Left ventricle myocardium superior (tissue), 1 donor: ENCODE results near the gene NDUFA8. TPM values are rescaled to one million over a fixed set of nuclear protein-coding genes. Genes with fewer than 3 reads are reported as not detected.
A peak's percentile ranks its signal among the peaks of the same experiment; 100 is the strongest.
"Not testable (repeated sequence)": the region's sequence is repeated elsewhere in the genome, so short reads cannot be mapped to it uniquely, and the experiment has no call there.

Experiments used
- ATAC-seq: fragments of 200-7000 bp; cut with Tn5 transposase; one replicate; pipeline ENCODE4 v1.9.1; 2020; ENCODE audit warnings: mild to moderate bottlenecking, moderate library complexity
- DNase-seq: peaks from one replicate; pipeline ENCODE4 v3.0.0-alpha.2; 2020
- intact Hi-C: fragments of 100-400 bp; cut with micrococcal nuclease; formaldehyde crosslinking; loops from one replicate; pipeline ENCODE4 v1.11.0; 2022
- total RNA-seq: library from RNA; stranded (reverse); fragmentation: NEBNext Ultra II Directional; extraction: Animal tissue kit (Norgen Biotek cat#: 25700); gene quantifications from one replicate; pipeline ENCODE4 v1.2.1, GENCODE V29; 2021
- donor health status: DM: no; HTN: yes; CAD: no; lungs with severe emphysema.

NDUFA8 gene
- total RNA-seq, 1 donor from 2014 or later: 321 TPM

DNA sequence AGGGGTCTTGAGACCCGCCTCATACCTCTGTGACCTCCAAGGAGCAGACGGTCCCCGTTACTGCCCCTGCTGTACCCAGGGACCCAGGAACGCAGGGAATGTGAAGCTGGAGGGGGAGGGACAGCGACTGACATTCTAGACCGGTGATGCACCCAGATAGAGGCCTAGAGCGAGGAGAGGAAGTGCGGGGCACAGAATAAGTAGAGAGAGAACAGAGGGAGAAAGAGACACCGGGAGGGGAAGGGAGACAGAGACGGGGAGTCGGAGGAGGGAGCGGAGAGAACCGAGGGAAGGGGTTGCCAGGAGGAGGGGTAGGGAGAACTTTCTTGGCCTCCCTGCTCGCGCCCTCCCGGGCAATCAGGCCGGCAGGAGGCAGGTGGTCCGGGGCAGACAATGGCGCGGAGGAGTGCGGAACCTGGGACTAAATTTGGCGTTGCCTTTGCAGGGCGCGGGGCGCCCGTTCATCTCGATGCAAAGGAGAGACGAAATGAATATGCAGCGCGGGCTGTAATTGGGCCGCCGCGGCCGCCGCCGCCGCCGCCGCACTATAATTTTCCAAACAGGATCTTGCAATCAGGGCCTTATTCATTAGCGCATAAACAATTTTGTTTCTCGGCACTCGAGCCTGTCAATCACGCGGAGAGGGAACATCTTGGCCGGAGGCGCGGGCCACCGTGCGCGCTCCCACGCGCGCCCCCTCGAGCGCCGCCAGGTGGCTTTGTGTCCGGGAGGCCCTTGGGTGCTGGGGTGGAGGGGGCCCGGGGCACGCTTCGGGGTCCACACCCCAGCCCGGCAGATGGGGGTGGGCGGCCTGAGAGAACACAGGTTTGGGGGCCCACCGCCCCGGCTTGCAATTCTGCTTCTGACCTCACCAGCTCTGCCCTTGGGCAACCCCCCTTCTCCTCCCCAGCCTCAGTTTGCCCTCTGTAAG lies 33.0 kb downstream of the NDUFA8 start:
- intact Hi-C loops: loop anchor here (5.0 kb wide), 2 partner anchors 221 to 326 kb away; no protein-coding TSS in a partner anchor
- no peak for ATAC-seq
- DNase-seq: no peak

DNA sequence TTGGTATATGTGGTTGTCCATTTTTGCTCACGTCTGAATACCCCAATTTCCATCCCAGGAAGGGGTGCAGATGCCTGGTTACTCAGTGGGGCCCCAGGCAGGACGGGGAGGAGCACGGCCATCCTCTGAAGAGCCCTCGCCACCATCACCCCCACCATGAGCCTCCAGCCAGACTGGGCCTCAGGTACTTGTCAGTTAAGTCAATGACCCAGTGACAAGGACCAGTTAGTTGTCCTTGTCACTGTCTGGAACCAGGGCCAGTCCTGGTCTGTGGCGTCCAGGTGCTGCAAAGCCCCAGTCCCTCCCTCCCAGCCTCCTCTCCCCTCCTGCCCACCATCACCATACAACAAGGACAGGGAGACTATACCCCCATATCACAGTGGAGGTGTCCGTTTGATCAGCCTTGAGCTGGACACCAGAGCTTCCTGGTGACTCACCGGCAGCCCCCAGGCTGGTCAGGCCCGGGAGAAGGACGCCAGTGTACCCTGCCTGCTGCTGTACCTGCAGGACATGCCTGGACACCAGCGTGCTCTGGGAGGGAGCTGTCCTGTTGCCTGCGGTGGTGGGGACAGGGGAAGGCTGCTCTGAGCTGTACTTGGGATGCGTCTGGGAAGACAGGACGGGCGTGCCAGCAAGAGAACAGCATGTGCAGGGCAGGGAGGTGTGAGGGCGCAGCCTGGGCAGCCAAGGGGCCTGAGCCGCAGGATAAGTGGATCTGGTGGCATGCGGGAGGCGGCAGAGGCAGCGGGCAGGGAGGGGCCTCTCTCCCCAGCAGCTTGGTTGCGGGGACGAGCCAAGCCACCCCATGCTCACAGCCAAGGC lies 33.9 kb downstream of the NDUFA8 start:
- DNase-seq: no peak
- ATAC-seq: peak; percentile 28
- intact Hi-C loops: loop anchor here (5.0 kb wide), 2 partner anchors 222 to 327 kb away; no protein-coding TSS in a partner anchor

DNA sequence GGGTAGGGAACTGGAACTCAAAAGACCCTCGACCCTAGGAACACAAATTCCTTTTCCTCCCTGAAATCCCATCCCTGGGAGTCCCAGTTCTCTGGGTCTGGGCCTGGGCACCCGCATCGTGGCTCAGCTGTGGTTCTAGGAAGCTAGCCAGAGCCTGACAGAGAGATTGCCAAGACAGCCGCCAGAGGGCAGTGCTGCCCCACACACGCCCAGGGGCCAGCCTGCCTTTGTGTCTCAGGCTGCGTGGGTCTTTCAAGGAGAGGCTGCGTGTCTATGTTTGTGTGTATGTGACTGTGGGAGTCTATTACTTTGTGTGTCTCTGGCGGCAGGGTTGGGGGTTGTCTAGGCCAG lies 34.4 kb downstream of the NDUFA8 start:
- ATAC-seq: peak; percentile 88
- intact Hi-C loops: loop anchor here (5.0 kb wide), 2 partner anchors 222 to 327 kb away; no protein-coding TSS in a partner anchor
- DNase-seq: peak; percentile 87

DNA sequence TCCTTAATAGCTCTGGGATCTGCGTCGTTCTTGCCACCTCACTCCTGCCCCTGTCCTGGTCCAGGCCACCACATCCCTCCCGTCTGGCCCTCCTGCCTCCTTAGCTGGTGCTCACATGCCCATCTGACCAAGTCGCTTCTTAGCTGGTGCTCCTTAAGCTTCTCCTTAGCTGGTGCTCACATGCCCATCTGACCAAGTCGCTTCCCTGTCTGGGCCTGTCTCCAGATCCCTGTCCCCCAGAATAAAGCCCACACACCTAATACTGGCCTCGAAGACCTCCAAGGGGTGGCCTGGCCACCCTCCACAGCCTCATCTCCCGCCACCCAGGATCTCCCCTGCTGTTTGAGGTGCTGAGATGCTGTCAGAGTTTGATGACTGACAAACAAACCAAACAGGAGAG lies 35.1 kb downstream of the NDUFA8 start:
- no peak for ATAC-seq
- intact Hi-C loops: no loop called here
- DNase-seq: no peak

DNA sequence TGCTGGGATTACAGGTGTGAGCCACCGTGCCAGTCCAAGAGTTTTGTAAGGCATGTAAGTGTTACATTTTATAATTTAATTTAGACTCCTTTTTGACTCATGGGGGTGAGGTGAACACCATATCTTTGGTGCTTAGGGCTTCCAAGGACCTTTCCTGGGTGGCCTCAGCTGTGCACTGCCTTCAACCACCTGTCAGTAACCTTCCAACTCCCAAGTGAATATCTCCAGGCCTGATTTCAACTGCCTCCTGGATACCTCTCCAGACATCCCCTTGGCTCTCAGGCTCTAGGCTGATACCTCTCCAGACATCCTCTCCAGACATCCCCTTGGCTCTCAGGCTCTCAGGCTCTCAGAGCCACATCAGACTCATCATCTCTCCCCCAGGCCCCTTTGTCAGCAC lies 35.5 kb downstream of the NDUFA8 start:
- no peak for DNase-seq
- intact Hi-C loops: no loop called here

DNA sequence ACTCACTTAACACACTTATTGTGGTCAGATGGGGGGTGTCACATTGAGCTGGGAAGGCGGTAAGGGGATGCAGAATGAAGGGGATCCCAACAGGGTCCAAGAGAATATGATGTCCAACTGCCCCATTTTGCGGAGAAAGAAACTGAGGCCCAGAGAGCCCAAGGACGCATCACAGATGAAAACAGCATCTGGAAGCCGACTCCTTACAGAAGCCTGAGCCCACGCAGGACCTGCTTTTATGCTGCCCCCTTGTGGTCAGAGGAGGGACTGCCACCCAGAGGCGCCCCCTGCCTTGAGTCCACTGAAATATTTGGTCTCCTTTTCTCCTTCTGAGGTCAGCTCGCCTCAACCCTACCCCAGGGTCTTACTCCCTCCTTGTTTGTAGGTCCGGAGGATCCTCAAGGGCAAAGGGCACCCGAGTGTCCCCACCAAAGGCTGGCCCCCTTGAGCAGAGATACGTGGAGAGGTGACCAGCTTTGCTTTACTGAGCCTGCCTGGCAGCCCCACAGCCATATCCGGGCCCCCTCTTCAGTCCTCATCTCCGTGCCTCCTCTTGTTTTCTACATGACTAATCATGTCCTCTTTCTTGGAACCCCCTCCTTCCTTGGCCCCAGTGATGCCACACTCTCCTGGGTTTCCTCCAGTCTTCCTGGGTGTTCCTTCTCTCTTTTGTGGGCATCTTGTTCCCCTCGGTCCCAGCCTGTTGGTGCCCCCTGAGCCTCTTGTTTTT lies 36.5 kb downstream of the NDUFA8 start:
- peak; percentile 81 for DNase-seq
- peak; percentile 42 for ATAC-seq
- intact Hi-C loops: no loop called here

More for the DNA sequence above, 35.5 kb downstream of the NDUFA8 start:
- ATAC-seq: no peak

DNA sequence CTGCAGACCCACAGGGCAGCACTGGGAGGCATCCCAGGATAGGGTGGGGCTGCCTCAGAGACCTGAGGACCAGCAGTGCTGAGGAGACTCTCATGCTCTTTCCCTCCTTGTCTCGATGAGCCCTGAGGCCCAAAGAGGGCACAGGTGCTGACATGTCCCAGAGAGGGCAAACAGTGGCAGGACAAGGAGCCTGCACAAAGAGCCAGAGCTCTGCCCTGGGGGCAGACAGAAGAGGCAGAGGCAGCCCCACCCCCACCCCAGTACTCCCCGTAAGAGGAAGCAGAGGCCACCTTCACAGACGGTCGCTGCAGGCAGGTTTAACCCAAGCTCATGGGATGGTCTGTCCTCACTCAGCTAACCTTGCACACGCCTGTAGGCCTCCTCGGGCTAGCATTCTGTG lies 37.1 kb downstream of the NDUFA8 start:
- intact Hi-C loops: no loop called here
- DNase-seq: no peak
- no peak for ATAC-seq

DNA sequence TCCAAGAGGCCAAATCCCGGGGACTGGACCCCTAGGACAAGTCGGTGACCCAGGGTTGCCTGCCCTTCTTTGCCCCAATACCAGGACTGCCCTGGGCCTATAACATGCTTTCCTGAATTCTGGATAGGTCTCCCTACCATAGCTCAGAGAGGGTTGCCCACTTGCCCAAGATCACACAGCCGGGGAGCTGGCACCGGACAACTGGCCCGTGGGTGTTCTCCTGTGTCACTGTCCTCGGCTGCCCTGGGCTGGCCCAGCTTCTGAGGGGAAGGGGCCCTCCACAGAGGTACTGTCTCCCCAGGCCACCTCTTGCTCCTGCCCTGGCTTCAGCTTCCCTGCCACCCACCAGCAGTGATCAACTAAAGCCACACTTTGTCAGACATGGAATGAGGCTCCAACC lies 37.6 kb downstream of the NDUFA8 start:
- no peak for DNase-seq

DNA sequence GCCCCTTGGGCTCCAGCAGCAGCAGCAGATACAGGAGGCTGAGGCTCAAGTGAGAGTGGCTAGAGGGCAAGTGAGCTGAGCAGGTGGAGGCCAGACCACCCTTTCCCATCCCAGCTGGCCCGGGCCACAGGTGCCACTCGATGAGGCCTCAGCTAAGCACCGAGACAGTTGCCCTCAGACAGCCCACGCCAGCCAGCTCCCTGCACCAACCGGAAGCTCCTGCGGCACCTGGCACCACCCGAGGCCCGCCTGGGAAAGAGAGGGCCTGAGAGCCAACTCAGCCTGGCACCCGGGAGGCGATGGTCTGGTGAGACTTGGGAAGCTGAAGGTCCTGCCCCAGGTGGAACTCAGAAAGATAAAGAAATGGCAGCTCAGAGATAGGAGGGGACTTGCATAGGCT lies 38.2 kb downstream of the NDUFA8 start:
- DNase-seq (no peak), ATAC-seq (no peak)
- intact Hi-C loops: no loop called here

More for the DNA sequence above, 37.6 kb downstream of the NDUFA8 start:
- ATAC-seq: no peak
- intact Hi-C loops: no loop called here

DNA sequence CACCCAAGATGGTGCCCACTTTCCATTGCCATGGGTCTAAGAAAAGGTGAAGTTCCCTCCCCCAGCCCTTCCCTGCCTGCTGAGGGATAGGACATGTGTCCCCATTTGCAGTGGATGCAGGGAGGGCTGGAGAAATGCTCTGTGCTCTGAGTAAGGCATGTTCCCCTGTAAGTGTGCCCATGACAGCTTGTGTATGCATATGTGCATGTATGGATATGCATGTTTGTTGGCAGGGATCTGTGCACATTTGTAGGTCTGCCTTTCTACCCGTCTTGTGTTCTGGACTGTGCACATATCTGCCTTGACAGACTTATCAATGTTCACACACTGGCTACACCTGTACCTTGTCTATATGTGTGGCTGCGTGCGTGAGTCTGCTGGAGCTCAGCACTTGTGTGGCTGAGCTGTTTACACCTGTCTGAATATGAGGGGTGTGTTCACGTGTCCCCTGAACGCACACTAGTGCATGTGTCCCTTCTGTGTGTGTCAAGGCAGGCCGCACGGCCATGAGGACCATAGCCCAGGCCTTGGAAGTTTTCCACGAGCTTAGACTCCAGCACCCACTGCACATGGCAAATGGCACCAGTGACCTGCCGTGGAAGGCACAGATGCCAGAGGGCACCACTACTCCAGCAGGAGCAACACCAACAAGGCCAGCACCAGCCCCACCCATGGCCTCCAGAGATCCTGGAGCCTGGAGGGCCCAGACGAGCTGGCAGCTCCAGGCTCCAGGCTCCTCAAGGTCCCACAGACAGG lies 39.1 kb downstream of the NDUFA8 start:
- no peak for ATAC-seq
- intact Hi-C loops: no loop called here
- DNase-seq: no peak

DNA sequence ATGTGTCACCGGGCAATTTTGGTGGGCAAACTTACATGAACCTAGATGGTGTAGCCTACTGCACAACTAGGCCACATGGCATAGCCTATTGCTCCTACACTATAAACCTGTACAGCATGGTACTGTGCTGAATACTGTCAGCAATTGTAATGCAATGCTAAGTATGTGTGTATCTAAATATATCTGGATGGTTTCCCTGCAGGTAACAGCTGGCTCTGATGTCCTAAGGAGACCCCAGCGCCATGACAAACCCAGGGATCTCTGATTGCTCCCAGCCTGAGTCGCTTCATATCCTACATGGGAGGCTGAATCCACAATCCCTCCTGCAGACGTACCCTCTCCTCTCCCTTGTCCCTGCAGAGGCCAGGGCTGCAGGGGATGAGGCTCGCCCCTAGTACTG lies 39.9 kb downstream of the NDUFA8 start:
- ATAC-seq (no peak), DNase-seq (no peak)
- intact Hi-C loops: no loop called here

DNA sequence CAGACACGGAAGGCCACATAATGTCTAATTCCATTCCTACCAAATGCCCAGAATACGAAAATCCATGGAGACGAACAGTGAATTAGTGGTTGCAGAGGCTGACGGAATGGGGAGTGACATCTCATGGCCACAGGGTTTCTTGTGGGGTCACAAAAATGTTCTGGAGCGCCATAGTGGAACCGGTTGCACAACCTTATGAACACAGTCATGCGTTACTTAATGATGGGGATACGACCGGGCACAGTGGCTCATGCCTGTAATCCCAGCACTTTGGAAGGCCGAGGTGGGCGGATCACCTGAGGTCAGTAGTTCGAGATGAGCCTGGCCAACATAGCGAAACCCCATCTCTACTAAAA lies 40.4 kb downstream of the NDUFA8 start:
- DNase-seq (no peak), ATAC-seq (no peak)
- intact Hi-C loops: no loop called here

DNA sequence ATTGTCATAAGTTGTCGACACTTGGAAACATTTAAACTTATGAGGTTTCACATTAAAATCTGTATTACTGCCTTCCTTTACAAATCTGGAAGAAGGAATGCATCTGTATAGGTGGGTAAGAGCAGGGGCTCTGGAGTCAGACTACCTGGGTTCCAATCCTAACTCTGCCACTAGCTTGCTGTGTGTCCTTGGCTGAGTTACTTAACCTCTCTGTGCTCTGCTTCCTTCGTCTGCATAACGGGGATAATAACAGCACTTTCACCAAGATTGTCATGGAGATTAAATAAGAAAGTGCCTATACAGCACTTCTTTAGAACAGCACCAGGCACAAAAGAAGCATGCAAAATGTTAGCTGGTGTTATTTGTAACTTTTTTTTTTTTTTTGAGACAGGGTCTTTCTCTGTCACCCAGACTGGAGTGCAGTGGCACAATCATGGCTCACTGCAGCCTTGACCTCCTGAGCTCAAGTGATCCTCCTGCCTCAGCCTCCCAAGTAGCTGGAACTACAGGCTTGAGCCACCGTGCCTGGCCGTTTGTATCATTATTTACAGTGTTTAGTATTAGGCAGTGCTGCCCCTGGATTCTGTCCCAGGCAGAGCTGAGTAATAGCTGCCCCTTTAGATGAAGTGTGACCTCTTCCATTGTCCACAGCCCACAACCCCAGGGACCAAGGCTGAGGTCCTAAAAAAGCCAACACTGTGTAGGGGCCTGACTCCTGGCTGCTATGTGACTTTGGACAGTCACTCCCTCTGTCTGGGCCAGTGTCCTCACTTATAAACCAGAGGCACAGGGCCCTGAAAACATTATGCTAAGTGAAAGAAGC lies 41.0 kb downstream of the NDUFA8 start:
- no peak for ATAC-seq
- intact Hi-C loops: no loop called here

DNA sequence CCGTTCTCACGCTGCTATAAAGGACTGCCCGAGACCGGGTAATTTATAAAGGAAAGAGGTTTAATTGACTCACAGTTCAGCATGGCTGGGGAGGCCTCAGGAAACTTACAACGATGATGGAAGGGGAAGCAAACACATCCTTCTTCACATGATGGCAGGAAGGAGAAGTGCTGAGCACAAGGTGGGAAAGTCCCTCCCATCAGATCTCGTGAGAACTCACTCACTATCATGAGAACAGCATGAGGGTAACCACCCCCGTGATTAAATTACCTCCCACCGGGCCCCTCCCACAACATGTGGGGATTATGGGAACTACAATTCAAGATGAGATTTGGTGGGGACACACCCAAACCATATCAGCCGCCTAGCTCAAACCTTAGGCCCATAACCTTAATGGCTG lies 42.3 kb downstream of the NDUFA8 start:
- intact Hi-C loops, ATAC-seq, DNase-seq: not testable (repeated sequence)

More for the DNA sequence above, 41.0 kb downstream of the NDUFA8 start:
- DNase-seq: no peak

DNA sequence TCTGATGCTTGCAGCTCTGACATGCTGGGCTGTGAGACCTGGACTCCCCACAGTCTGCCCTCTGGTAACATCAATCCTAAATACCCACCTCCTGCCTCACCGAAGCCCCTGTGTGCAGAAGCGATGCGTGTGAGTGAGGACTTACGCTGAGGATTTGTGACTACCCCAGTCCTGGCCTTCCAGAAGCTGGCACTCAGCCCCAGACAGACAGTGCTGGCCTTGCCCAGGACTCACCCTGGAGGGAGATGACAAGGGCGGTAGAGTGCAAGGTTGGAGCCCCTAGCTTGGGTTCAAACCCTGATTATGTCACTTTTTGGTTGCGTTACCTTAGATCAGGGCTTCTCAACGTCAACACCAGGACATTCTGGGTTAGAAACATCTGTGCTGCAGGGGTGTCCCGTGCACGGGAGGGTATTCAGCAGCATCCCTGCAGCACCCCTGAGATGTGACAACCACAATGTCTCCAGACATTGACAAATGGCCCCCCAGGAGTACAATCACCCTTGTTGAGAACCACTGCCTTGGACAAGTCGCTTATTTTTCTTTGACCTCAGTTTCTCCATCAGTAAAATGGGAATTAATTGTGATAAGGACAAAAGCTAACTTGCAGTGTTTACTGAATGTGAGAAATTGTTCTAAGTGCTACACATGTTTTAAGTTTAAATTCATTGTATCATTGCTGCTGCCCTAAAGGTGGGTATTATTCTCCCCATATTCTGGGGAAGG lies 43.0 kb downstream of the NDUFA8 start:
- intact Hi-C loops: no loop called here

DNA sequence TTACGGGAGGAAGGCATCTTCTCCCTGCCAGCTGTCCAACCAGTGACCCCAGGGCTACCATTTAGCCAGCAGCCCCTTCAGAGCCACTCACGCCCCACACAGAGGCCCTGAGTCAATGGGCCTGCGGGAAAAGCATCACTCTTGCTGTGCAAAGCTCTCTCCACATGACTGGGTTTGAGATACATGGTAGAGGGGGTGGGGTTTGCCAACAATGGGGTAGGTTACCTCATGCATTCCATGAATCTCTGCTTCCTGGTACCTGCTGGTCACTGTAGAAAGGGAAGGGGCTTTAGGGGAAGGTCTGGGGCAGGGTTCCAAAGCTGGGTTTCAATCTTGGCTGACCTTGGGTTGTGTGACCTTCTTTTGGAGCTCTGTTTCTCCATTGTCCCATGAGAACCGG lies 43.5 kb downstream of the NDUFA8 start:
- ATAC-seq: no peak
- intact Hi-C loops: no loop called here
- no peak for DNase-seq

More for the DNA sequence above, 43.0 kb downstream of the NDUFA8 start:
- DNase-seq (no peak), ATAC-seq (no peak)
